Adrenal gland (tissue), 5 donors: Measurements from ENCODE around the gene PLSCR1.

Experiments used
- CTCF ChIP-seq, 6 experiments: fragments of 450-650 bp in 4 of 6; fragments of 200-600 bp in 2 of 6; sonication (generic) in 1 of 6; IDR thresholded peaks; 1 replicate in 5 of 6; 2 replicates in 1 of 6; pipeline versions ENCODE4 v1.5.1 to v1.8.0; 2016 to 2021; ENCODE audit warnings: antibody characterized with exemption in 6 of 6, mild to moderate bottlenecking in 2 of 6, moderate library complexity in 1 of 6
- POLR2A ChIP-seq, 2 donors: fragments of 450-650 bp; IDR thresholded peaks; one replicate each; pipeline ENCODE4 v1.6.1; 2017; ENCODE audit warnings: antibody characterized with exemption in 2 of 2, mild to moderate bottlenecking in 2 of 2, moderate library complexity in 1 of 2
- donor health status: DM: no; HTN: no; CAD: no.

DNA sequence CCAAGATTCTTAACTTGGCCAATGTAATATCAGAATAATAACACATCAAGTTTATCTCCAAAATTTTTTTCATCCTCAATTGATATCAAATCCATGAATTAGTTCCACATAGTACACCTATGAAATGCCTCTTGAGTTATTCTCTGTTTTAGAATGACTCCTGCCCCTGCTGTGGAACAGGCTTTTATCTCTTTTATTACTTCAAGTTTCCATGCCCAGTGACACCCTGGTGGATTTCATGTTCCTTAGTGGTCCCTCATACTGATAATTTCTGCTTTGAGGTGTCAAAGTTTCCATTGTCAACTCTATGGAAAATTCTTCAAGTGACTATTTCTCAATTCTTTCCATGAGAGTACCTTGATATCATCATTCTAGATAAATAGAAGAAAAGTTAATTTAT, 24.6 kb downstream of the PLSCR1 start:
- TF ChIP-seq CTCF (IDR thresholded peaks at IDR 0.05) (no peak), POLR2A (IDR thresholded peaks at IDR 0.05) (no peak)
